Adrenal gland (tissue), 12 donors: ENCODE measurements around the gene UBAP1L. TPM values are rescaled to one million over a fixed set of nuclear protein-coding genes. Genes with fewer than 3 reads are reported as not detected.

ENCODE experiments used
- DNase-seq, 7 donors: peaks; one replicate each; pipeline ENCODE4 v3.0.0-alpha.2; 2019 to 2020
- H3K27ac ChIP-seq, 5 donors: fragments of 200-600 bp; sonication (generic) in 4 of 5; 1 replicate in 3 of 5; 2 replicates in 2 of 5; pipeline versions ENCODE4 v1.5.1 to v1.8.0; 2016 to 2020; ENCODE audit warnings: mild to moderate bottlenecking in 1 of 5
- H3K27me3 ChIP-seq: fragments of 200-600 bp; 2 replicates; pipeline ENCODE4 v1.8.0; 2021
- H3K36me3 ChIP-seq, 2 donors: fragments of 200-600 bp; replicated peaks in 1 of 2; 1 replicate in 1 of 2; 2 replicates in 1 of 2; pipeline versions ENCODE4 v1.5.1 to v1.8.0; 2018 to 2022
- H3K4me1 ChIP-seq, 2 donors: fragments of 200-600 bp; replicated peaks in 1 of 2; 1 replicate in 1 of 2; 2 replicates in 1 of 2; pipeline versions ENCODE4 v1.5.1 to v1.8.0; 2018 to 2021
- H3K4me3 ChIP-seq, 4 donors: fragments of 200-600 bp; sonication (generic) in 3 of 4; one replicate each; pipeline ENCODE4 v1.5.1; 2016 to 2018
- H3K9me3 ChIP-seq, 3 donors: fragments of 200-600 bp; sonication (generic) in 1 of 3; replicated peaks in 1 of 3; 1 replicate in 2 of 3; 2 replicates in 1 of 3; pipeline versions ENCODE4 v1.5.1 to v1.8.0; 2016 to 2021
- CTCF ChIP-seq, 6 experiments: fragments of 450-650 bp in 4 of 6; fragments of 200-600 bp in 2 of 6; sonication (generic) in 1 of 6; IDR thresholded peaks; 1 replicate in 5 of 6; 2 replicates in 1 of 6; pipeline versions ENCODE4 v1.5.1 to v1.8.0; 2016 to 2021; ENCODE audit warnings: antibody characterized with exemption in 6 of 6, mild to moderate bottlenecking in 2 of 6, moderate library complexity in 1 of 6
- POLR2A ChIP-seq, 2 donors: fragments of 450-650 bp; IDR thresholded peaks; one replicate each; pipeline ENCODE4 v1.6.1; 2017; ENCODE audit warnings: antibody characterized with exemption in 2 of 2, mild to moderate bottlenecking in 2 of 2, moderate library complexity in 1 of 2
- WGBS, 4 donors: extraction: QIAGEN DNeasy Blood & Tissue Kit in 2 of 4; methylation state at CpG; one replicate each; pipeline versions ENCODE4 v1.1.5 to v1.1.7; 2013 to 2017; 5-methylcytosine and 5-hydroxymethylcytosine counted together
- intact Hi-C, 2 donors: fragments of 100-400 bp; cut with DNase I; formaldehyde crosslinking; loops; one replicate each; pipeline versions ENCODE4 v1.14.1 to v1.15.0; 2022 to 2023
- polyA plus RNA-seq, 3 donors: library from polyadenylated mRNA; stranded (reverse); fragments of 200-250 nt in 2 of 3; fragments of 350-450 nt in 1 of 3; fragmentation: Illumina TruSeq in 1 of 3; extraction: RNeasy Lipid Tissue Mini Kit (QIAGEN cat#74804) in 1 of 3; gene quantifications; one replicate each; pipeline ENCODE4 v1.2.3, GENCODE V29; 2013 to 2014
- total RNA-seq, 9 donors: library from RNA; depleted of rRNA in 4 of 9; stranded (reverse); fragments of >200 nt in 4 of 9; fragments of 120-200 nt in 1 of 9; fragmentation: NEBNext Ultra II Directional in 1 of 9; extraction: Animal tissue kit (Norgen Biotek cat#: 25700) in 1 of 9; gene quantifications; one replicate each; pipeline versions ENCODE4 v1.1.0 to v1.2.4, GENCODE V29; 2013 to 2023
- donor health status: healthy with polysubstance abuse.
- donor health status: Bipolar disorder and iron deficiency.
- donor health status: DM: yes; HTN: yes; CAD: no.
- donor health status: DM: no; HTN: no; CAD: no.
- donor health status: DM: no; HTN: no; CAD: no.
- donor health status: DM: yes; HTN: yes; CAD: no.

Gene UBAP1L
- total and polyA plus RNA-seq, 12 donors = 0.48 to 34.9 (median 2.9) TPM

DNA sequence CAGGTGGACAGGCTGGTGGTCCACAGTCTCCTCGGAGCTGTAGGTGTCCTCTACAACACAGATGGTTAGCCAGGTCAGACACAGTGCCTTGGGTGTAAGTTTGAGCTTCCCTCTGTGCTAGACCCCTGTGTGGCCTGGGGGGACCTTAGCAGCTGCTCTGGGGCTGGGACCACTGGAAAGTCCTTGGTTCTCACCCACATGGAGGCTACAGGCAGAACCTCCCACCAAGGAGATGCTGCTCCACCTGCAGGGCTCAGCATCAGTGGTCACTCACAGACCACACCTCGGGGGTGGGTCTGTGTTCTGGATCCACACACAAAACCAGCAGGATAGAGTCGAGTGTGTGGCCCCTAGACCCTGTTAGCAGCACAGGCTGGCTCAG lies 55.6 kb downstream of the UBAP1L start:
- no peaks in the 10 kb centered on the region for H3K36me3 ChIP-seq
- 79 to 90% (median 82%) methylated on average over 1 to 3 of the region's 3 CpGs for WGBS, 4 donors
- no peaks in the 10 kb centered on the region for H3K27me3 ChIP-seq
- no peak overlapping the region for H3K27ac ChIP-seq
- TF ChIP-seq CTCF (IDR thresholded peaks at IDR 0.05) (no peak), POLR2A (IDR thresholded peaks at IDR 0.05) (no peak)
- no peaks in the 10 kb centered on the region for H3K9me3 ChIP-seq
- peaks cover 0 to 11% of the 10 kb centered on the region in 2 donors for H3K4me1 ChIP-seq
- H3K4me3 ChIP-seq = no peak overlapping the region
- intact Hi-C loops = loop anchor here in 1 of 2 donors (10.0 kb wide), 1 partner anchor 45 kb away; no protein-coding TSS in a partner anchor
- DNase-seq = peak in 1 of 7 donors; percentile 7

- Histone ChIP-seq H3K36me3 (no peaks in the 10 kb centered on the region), H3K4me1 (peaks cover 0 to 11% of the 10 kb centered on the region in 2 donors), H3K9me3 (no peaks in the 10 kb centered on the region), H3K27ac (no peak overlapping the region), H3K27me3 (no peaks in the 10 kb centered on the region), H3K4me3 (no peak overlapping the region)
- peak in 1 of 7 donors; percentile 13 for DNase-seq
- TF ChIP-seq POLR2A (IDR thresholded peaks at IDR 0.05) (no peak), CTCF (IDR thresholded peaks at IDR 0.05) (no peak)
- 85 to 94% (median 89%) methylated on average over 7 to 16 of the region's 16 CpGs for WGBS, 4 donors
- intact Hi-C loops = loop anchor here in 1 of 2 donors (10.0 kb wide), 1 partner anchor 46 kb away; no protein-coding TSS in a partner anchor
Measured at GRCh38 chr15:65058394-65059368, 56.3 kb downstream of the UBAP1L start.

- Histone ChIP-seq H3K4me1 (peaks cover 0 to 11% of the 10 kb centered on the region in 2 donors), H3K27me3 (no peaks in the 10 kb centered on the region), H3K36me3 (no peaks in the 10 kb centered on the region), H3K27ac (no peak overlapping the region), H3K4me3 (no peak overlapping the region), H3K9me3 (no peaks in the 10 kb centered on the region)
- WGBS, 4 donors = 82 to 93% (median 88%) methylated on average over 7 to 8 of the region's 8 CpGs
- DNase-seq = peak in 1 of 7 donors; percentile 9
- intact Hi-C loops = loop anchor here in 1 of 2 donors (10.0 kb wide), 1 partner anchor 47 kb away; no protein-coding TSS in a partner anchor
- TF ChIP-seq POLR2A (IDR thresholded peaks at IDR 0.05) (no peak), CTCF (IDR thresholded peaks at IDR 0.05) (no peak)
Measured at GRCh38 chr15:65057549-65057940, 57.5 kb downstream of the UBAP1L start.

GRCh38 chr15:65056868-65057548 lies 58.0 kb downstream of the UBAP1L start:
- Histone ChIP-seq H3K9me3 (no peaks in the 10 kb centered on the region), H3K27me3 (no peaks in the 10 kb centered on the region), H3K36me3 (no peaks in the 10 kb centered on the region), H3K4me1 (peaks cover 0 to 11% of the 10 kb centered on the region in 2 donors), H3K27ac (no peak overlapping the region), H3K4me3 (no peak overlapping the region)
- 83 to 89% (median 88%) methylated on average over 8 of the region's 8 CpGs for WGBS, 4 donors
- intact Hi-C loops = loop anchor here in 1 of 2 donors (10.0 kb wide), 1 partner anchor 48 kb away; no protein-coding TSS in a partner anchor
- TF ChIP-seq CTCF (IDR thresholded peaks at IDR 0.05) (no peak), POLR2A (IDR thresholded peaks at IDR 0.05) (no peak)
- DNase-seq = no peak
